GM04504 (cell line): ENCODE results near the gene LY6G6C.

ENCODE experiments used
- DNase-seq: peaks from one replicate; pipeline ENCODE4 v3.0.0-alpha.2; 2012; ENCODE audit warnings: low read depth

LY6G6C gene

GRCh38 chr6:31680226-31681134 is 41.1 kb downstream of the LY6G6C start, which contains the start of gene LY6G5C:
Gene LY6G5C (minus strand): TSS chr6:31681067. CDS start chr6:31680373, 694 bp downstream.
- peak; percentile 76 for DNase-seq

GRCh38 chr6:31677955-31678354 is 43.6 kb downstream of the LY6G6C start:
- no peak for DNase-seq

DNA sequence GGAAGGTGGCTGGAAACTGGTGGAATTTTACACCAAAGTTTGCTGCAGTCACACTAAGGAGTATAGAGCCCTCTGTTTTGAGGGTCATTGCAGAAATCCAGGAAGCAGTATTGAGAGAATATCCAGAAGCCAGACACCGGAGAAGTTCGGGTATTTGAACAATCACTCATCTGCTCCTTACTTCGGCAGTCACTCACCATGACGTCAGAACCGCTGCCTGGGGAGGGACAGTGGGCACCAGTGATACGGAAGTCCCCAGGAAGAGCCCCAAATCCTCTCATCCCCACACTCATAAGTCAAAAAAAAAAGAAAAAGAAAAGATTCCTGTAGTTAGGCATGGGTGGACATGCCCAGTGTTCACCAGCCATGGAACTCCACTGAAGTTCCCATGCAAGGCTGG is 44.6 kb downstream of the LY6G6C start:
- no peak for DNase-seq

DNA sequence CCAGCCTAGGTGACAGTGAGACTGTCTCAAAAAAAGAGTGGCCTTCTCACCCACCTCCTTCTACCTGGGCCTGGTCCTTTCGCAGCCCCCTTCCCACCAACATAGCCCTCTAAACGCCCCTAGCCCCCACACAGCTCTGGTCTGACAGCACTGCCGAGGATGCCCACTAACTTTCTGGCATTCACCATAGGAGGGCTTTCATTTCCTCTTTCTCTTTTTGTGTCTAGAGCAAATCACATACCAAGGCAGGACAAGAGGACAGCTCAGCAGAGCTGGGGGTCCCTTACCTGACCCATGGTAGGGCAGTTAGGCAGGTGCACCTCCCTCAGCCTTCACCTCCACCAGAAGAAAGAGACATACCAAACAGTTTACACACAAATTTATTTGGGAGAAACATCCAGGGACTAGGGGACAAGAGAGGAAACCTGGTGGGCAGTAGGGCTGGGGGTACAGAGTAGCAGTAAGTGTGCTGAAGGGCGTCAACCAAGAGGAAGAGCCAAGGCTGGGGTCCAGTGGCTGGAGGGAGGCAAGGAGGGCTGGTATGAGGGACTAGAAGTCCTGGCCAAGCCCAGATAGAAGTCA is 45.1 kb downstream of the LY6G6C start:
- DNase-seq = no peak

GRCh38 chr6:31669676-31670075 is 51.9 kb downstream of the LY6G6C start, which contains the start of gene LY6G5B:
Gene LY6G5B (plus strand): TSS chr6:31669976. CDS start chr6:31670951, 975 bp downstream.
- DNase-seq = no peak
